ENCODE measurements around the gene ANKRD34A. TPM values are rescaled to one million over a fixed set of nuclear protein-coding genes. Genes with fewer than 3 reads are reported as not detected.

The ANKRD34A gene
- total RNA-seq, 1 experiment from 2014 or later: 2.8 TPM

DNA sequence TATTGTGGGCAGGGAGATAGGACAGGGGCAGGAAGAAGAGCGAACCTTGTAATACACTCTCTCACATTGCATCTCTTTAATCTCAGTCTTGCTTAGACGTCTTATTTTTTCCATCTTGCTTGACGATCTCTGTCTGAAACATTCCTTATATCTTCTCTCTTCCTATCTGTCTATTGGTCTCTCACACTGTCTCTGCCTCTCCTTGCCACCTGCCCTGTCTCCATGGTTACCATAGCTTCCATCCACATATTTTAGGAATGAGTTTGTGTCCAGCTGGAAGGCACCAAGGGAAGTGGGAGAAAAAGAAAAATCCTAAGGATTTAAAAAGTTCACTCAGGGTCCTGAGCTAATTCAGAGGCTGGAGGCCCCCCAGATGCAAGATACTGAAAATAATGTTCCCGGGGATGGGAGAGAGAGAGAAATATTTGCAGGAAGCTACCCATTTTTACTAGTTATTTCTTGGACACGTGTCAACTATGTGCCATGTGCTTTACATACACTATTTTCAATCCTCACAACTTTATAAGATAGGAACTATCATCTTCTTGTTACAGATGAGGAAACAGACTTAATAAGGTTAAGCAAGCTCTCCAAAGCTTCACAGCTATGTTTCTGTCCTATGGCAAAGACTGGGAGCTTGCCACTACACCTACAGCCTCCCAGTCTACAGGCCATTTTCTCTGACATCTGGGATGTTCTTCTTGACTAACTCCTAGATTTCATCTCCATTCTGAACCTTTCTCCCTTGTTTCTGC is 933 bp downstream of the ANKRD34A start:
- Histone ChIP-seq H4K20me1 (ENCODE audit: low read length) (no peaks in the 10 kb centered on the region), H3K4me1 (ENCODE audit: insufficient read depth, low read length) (peaks cover 37% of the 10 kb centered on the region), H3K79me2 (ENCODE audit: low read length) (no peaks in the 10 kb centered on the region), H3K36me3 (ENCODE audit: low read depth, low read length) (no peaks in the 10 kb centered on the region), H3K27me3 (ENCODE audit: low read length) (no peaks in the 10 kb centered on the region), H3K9ac (ENCODE audit: low read length) (peak overlapping the region; percentile 56), H3K27ac (ENCODE audit: low read length) (peak overlapping the region; percentile 0; the same call in 1 of the 2 replicates), H3F3A (ENCODE audit: low read length, unreplicated experiment) (no peaks in the 10 kb centered on the region), H3K4me2 (ENCODE audit: low read length) (peak overlapping the region; percentile 91), H2AFZ (ENCODE audit: low read length) (peak overlapping the region; percentile 87), H3K9me3 (ENCODE audit: low read length) (no peaks in the 10 kb centered on the region), H3K9me2 (replicated peaks; ENCODE audit: low read length) (no peaks in the 10 kb centered on the region), H3K4me3 (ENCODE audit: low read length) (peak overlapping the region; percentile 76)
- TF ChIP-seq EZH2phosphoT487 (IDR thresholded peaks at IDR 0.05; ENCODE audit: borderline replicate concordance, low read length) (no peak), EZH2 (IDR thresholded peaks at IDR 0.05; ENCODE audit: low read length, unreplicated experiment) (no peak)
- TF ChIP-seq, protein P1, sequence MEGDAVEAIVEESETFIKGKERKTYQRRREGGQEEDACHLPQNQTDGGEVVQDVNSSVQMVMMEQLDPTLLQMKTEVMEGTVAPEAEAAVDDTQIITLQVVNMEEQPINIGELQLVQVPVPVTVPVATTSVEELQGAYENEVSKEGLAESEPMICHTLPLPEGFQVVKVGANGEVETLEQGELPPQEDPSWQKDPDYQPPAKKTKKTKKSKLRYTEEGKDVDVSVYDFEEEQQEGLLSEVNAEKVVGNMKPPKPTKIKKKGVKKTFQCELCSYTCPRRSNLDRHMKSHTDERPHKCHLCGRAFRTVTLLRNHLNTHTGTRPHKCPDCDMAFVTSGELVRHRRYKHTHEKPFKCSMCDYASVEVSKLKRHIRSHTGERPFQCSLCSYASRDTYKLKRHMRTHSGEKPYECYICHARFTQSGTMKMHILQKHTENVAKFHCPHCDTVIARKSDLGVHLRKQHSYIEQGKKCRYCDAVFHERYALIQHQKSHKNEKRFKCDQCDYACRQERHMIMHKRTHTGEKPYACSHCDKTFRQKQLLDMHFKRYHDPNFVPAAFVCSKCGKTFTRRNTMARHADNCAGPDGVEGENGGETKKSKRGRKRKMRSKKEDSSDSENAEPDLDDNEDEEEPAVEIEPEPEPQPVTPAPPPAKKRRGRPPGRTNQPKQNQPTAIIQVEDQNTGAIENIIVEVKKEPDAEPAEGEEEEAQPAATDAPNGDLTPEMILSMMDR (conservative IDR thresholded peaks at IDR 0.05; ENCODE audit: low read depth, low read length): no peak
- intact Hi-C loops (cut with micrococcal nuclease): loop anchor here (1.0 kb wide), 4 partner anchors 16 to 104 kb away; partner anchors contain the start of gene PIAS3
- CTCF ChIA-PET: interaction anchor here (1.5 kb wide), 1 partner anchor 44 kb away, joined by 4 read pairs; no protein-coding TSS in a partner anchor
- ATAC-seq (peak; percentile 21), DNase-seq (peak; percentile 83)
- POLR2A ChIA-PET (ENCODE audit: unreplicated experiment): interaction anchor here (0.7 to 1.2 kb wide), 2 partner anchors 36 to 189 kb away, joined by 3 to 5 read pairs; partner anchors contain the start of gene RBM8A
- no TSS peak for BruUV-seq (replicated peaks)

DNA sequence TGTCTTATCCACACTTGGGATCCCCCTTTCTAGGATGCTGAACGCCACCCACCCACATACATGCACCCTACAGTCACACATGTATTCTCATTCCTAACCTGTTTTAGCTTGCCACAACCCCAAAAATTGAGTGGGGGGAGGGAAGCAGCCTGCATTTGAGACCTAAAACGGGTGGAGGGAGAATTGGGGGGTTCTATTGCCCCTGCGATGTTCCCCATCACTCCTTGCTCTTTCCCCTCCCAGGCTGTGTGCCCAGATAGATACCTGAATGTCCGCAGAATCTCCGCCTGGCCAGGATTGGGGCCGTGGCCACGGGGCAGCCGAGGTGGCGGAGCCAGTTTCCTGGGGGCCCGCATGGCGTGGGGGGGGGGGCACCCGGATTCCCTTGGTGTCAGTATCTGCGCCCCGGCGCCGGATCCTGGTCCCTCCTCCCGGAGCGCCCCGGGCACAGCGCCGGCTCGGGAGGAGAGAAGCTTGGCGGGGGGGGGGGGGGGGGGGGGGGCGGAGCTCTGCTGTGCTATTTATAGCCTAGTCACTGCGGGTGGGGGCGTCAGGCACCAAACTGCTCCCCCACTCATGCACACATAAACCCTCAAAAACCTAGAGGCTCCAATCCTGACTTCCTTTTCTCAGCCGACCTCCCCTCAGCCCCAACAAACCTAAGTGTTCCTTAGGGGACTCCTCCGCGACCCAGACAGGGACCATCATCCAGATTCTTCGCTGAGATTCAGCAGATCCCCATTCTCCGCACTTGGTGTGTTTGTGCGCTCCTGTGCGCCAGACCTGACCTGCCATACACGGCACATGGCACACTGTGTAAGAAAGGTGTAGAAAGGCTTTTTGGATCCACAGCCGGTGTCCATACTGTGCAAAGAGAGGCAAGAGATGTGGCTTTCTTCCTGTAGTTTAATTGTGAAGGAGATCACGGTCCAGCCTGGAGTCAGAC is 1.9 kb downstream of the ANKRD34A start:
- TF ChIP-seq EZH2 (IDR thresholded peaks at IDR 0.05; ENCODE audit: low read length, unreplicated experiment): no peak
- TF ChIP-seq, protein P1 (conservative IDR thresholded peaks at IDR 0.05; ENCODE audit: low read depth, low read length): no peak
- TF ChIP-seq EZH2phosphoT487 (IDR thresholded peaks at IDR 0.05; ENCODE audit: borderline replicate concordance, low read length): no peak
- POLR2A ChIA-PET (ENCODE audit: unreplicated experiment): interaction anchor here (0.7 kb wide), 1 partner anchor 35 kb away, joined by 5 read pairs; the partner anchor contains the start of gene RBM8A

More for the DNA sequence above, 1.9 kb downstream of the ANKRD34A start:
- ATAC-seq (no peak), DNase-seq (peak; percentile 20)
- H4K20me1 ChIP-seq (ENCODE audit: low read length): no peaks in the 10 kb centered on the region
- no peaks in the 10 kb centered on the region for H3K36me3 ChIP-seq (ENCODE audit: low read depth, low read length)
- peak overlapping the region; percentile 87 for H2AFZ ChIP-seq (ENCODE audit: low read length)
- peak overlapping the region; percentile 91 for H3K4me2 ChIP-seq (ENCODE audit: low read length)
- H3K4me1 ChIP-seq (ENCODE audit: insufficient read depth, low read length): peaks cover 41% of the 10 kb centered on the region
- no TSS peak for BruUV-seq (replicated peaks)
- H3K9me2 ChIP-seq (replicated peaks; ENCODE audit: low read length): no peaks in the 10 kb centered on the region
- H3K9ac ChIP-seq (ENCODE audit: low read length): 0 out of 2 replicates have a peak overlapping the region, but pooled peaks have one; percentile 5
- H3K9me3 ChIP-seq (ENCODE audit: low read length): no peaks in the 10 kb centered on the region
- H3K27ac ChIP-seq (ENCODE audit: low read length): no peak overlapping the region
- no peaks in the 10 kb centered on the region for H3K79me2 ChIP-seq (ENCODE audit: low read length)
- H3K27me3 ChIP-seq (ENCODE audit: low read length): no peaks in the 10 kb centered on the region
- peak overlapping the region; percentile 76 for H3K4me3 ChIP-seq (ENCODE audit: low read length)
- CTCF ChIA-PET: interaction anchor here (0.5 to 0.7 kb wide), 3 partner anchors 16 to 83 kb away, joined by 3 to 6 read pairs (median 5); partner anchors contain the start of gene PEX11B
- no peaks in the 10 kb centered on the region for H3F3A ChIP-seq (ENCODE audit: low read length, unreplicated experiment)
- intact Hi-C loops (cut with micrococcal nuclease): no loop called here
